Liver (tissue), 9 donors: Measurements from ENCODE around the gene BATF. TPM values are rescaled to one million over a fixed set of nuclear protein-coding genes. Genes with fewer than 3 reads are reported as not detected.

ENCODE experiments used
- DNase-seq: peaks from one replicate; pipeline ENCODE4 v3.0.0-alpha.2; 2017; ENCODE audit warnings: low spot score
- H3K27ac ChIP-seq, 2 donors: one replicate each; pipeline ENCODE4 v1.7.0; 2013; ENCODE audit warnings: inconsistent platforms in 2 of 2, low read length in 2 of 2, control low read depth in 1 of 2, low read depth in 1 of 2, mild to moderate bottlenecking in 1 of 2
- H3K27me3 ChIP-seq, 4 donors: one replicate each; pipeline versions ENCODE4 v1.6.1 to v1.7.0; 2013; ENCODE audit warnings: low read length in 3 of 4, inconsistent platforms in 1 of 4, mild to moderate bottlenecking in 1 of 4, moderate library complexity in 1 of 4; ENCODE audit not compliant: control insufficient read depth in 4 of 4, insufficient read depth in 4 of 4
- H3K36me3 ChIP-seq, 4 donors: one replicate each; pipeline versions ENCODE4 v1.6.1 to v1.7.0; 2013; ENCODE audit warnings: low read length in 3 of 4, mild to moderate bottlenecking in 3 of 4, low read depth in 1 of 4, moderate library complexity in 1 of 4; ENCODE audit not compliant: control insufficient read depth in 4 of 4, insufficient read depth in 3 of 4
- H3K4me1 ChIP-seq, 4 donors: one replicate each; pipeline versions ENCODE4 v1.6.1 to v1.7.0; 2013; ENCODE audit warnings: low read length in 3 of 4, mild to moderate bottlenecking in 3 of 4, moderate library complexity in 1 of 4; ENCODE audit not compliant: control insufficient read depth in 4 of 4, insufficient read depth in 4 of 4
- H3K4me3 ChIP-seq, 3 donors: one replicate each; pipeline versions ENCODE4 v1.6.1 to v1.7.0; 2013; ENCODE audit warnings: low read length in 3 of 3, control low read depth in 1 of 3, low read depth in 1 of 3, mild to moderate bottlenecking in 1 of 3
- H3K9ac ChIP-seq, 2 donors: one replicate each; pipeline ENCODE4 v1.7.0; 2013; ENCODE audit warnings: low read length in 2 of 2, mild to moderate bottlenecking in 2 of 2, moderate library complexity in 2 of 2, control low read depth in 1 of 2, low read depth in 1 of 2
- H3K9me3 ChIP-seq, 4 donors: one replicate each; pipeline versions ENCODE4 v1.6.1 to v1.7.0; 2013; ENCODE audit warnings: low read length in 3 of 4; ENCODE audit not compliant: control insufficient read depth in 4 of 4
- ATF3 ChIP-seq: IDR thresholded peaks from 2 replicates; pipeline ENCODE4 v1.6.1; 2016; ENCODE audit warnings: antibody characterized with exemption
- CTCF ChIP-seq: fragments of 150-350 bp; IDR thresholded peaks from 2 replicates; pipeline ENCODE4 v1.5.1; 2017; ENCODE audit warnings: improper control_type of control experiment, low read depth, low read length; ENCODE audit not compliant: missing input control
- EGR1 ChIP-seq, 2 donors: IDR thresholded peaks; 2 replicates each; pipeline ENCODE4 v1.6.1; 2016 to 2018; ENCODE audit warnings: antibody characterized with exemption in 2 of 2, low read depth in 2 of 2
- FOXA1 ChIP-seq: IDR thresholded peaks from 2 replicates; pipeline ENCODE4 v1.6.1; 2016; ENCODE audit warnings: antibody characterized with exemption
- FOXA2 ChIP-seq: IDR thresholded peaks from 2 replicates; pipeline ENCODE4 v1.6.1; 2016; ENCODE audit warnings: antibody characterized with exemption
- GABPA ChIP-seq, 2 donors: IDR thresholded peaks in 1 of 2; conservative IDR thresholded peaks in 1 of 2; 2 replicates each; pipeline ENCODE4 v1.6.1; 2016; ENCODE audit warnings: antibody characterized with exemption in 2 of 2, mild to moderate bottlenecking in 1 of 2, moderate library complexity in 1 of 2
- HNF4G ChIP-seq: IDR thresholded peaks from 2 replicates; pipeline ENCODE4 v1.6.1; 2016; ENCODE audit warnings: antibody characterized with exemption
- JUND ChIP-seq, 2 donors: IDR thresholded peaks; 2 replicates each; pipeline ENCODE4 v1.6.1; 2016; ENCODE audit warnings: antibody characterized with exemption in 2 of 2
- NR2F2 ChIP-seq: IDR thresholded peaks from 2 replicates; pipeline ENCODE4 v1.6.1; 2016; ENCODE audit warnings: antibody characterized with exemption
- RAD21 ChIP-seq, 2 donors: IDR thresholded peaks; 2 replicates each; pipeline ENCODE4 v1.6.1; 2016; ENCODE audit warnings: antibody characterized with exemption in 2 of 2, mild to moderate bottlenecking in 2 of 2
- SP1 ChIP-seq: IDR thresholded peaks from 2 replicates; pipeline ENCODE4 v1.6.1; 2018; ENCODE audit warnings: antibody characterized with exemption, mild to moderate bottlenecking
- TAF1 ChIP-seq: conservative IDR thresholded peaks from 2 replicates; pipeline ENCODE4 v1.6.1; 2016; ENCODE audit warnings: antibody characterized with exemption, mild to moderate bottlenecking
- YY1 ChIP-seq: IDR thresholded peaks from 2 replicates; pipeline ENCODE4 v1.6.1; 2016; ENCODE audit warnings: antibody characterized with exemption, mild to moderate bottlenecking
- ZBTB33 ChIP-seq: IDR thresholded peaks from 2 replicates; pipeline ENCODE4 v1.6.1; 2016; ENCODE audit warnings: antibody characterized with exemption
- WGBS: extraction: QIAGEN DNeasy Blood & Tissue Kit; methylation state at CpG from one replicate; pipeline ENCODE4 v1.1.7; 2013; 5-methylcytosine and 5-hydroxymethylcytosine counted together
- polyA plus RNA-seq, 2 donors: library from polyadenylated mRNA; stranded (reverse) in 1 of 2; unstranded in 1 of 2; fragments of 200-250 nt in 1 of 2; fragments of >200 nt in 1 of 2; fragmentation: Nextera tagmentation in 1 of 2; extraction: Ambion mirVana in 1 of 2; gene quantifications; one replicate each; pipeline versions ENCODE4 v1.2.1 to v1.2.3, GENCODE V29; 2013 to 2015
- total RNA-seq, 2 donors: library from RNA; depleted of rRNA; stranded (reverse); fragments of >200 nt; gene quantifications; one replicate each; pipeline ENCODE4 v1.2.3, GENCODE V29; 2014
- TF ChIP-seq, protein P1 (sequence below): IDR thresholded peaks from 2 replicates; pipeline ENCODE4 v1.6.1; 2016; ENCODE audit warnings: antibody characterized with exemption
- TF ChIP-seq, protein P2 (sequence below): IDR thresholded peaks from 2 replicates; pipeline ENCODE4 v1.6.1; 2016; ENCODE audit warnings: antibody characterized with exemption, mild to moderate bottlenecking
- donor health status: healthy.
- donor health status: healthy.
- donor health status: healthy.
- donor health status: healthy.
- donor health status: healthy.

The BATF gene
- total and polyA plus RNA-seq, 4 donors = 0.77 to 2.1 (median 1.0) TPM

GRCh38 chr14:75476274-75476995, 45.8 kb upstream of the BATF start:
- TF ChIP-seq ATF3 (no peak), SP1 (no peak), ZBTB33 (no peak), GABPA (IDR thresholded peaks at IDR 0.05 in 1 of 2, conservative IDR thresholded peaks at IDR 0.05 in 1 of 2) (no peak), NR2F2 (no peak), FOXA2 (no peak)
- TF ChIP-seq, protein P1, sequence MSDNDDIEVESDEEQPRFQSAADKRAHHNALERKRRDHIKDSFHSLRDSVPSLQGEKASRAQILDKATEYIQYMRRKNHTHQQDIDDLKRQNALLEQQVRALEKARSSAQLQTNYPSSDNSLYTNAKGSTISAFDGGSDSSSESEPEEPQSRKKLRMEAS = no peak
- no peaks in the 10 kb centered on the region for H3K27me3 ChIP-seq
- peaks cover 3 to 14% (median 8%) of the 10 kb centered on the region in 4 donors for H3K36me3 ChIP-seq
- no peak overlapping the region for H3K27ac ChIP-seq
- WGBS = 84% methylated on average over 11 of the region's 11 CpGs
- H3K9ac ChIP-seq = no peak overlapping the region
- no peaks in the 10 kb centered on the region for H3K4me1 ChIP-seq
- no peaks in the 10 kb centered on the region for H3K9me3 ChIP-seq
- DNase-seq = no peak
- no peak overlapping the region for H3K4me3 ChIP-seq

GRCh38 chr14:75477881-75478280, 44.4 kb upstream of the BATF start:
- H3K27ac ChIP-seq = no peak overlapping the region
- H3K9ac ChIP-seq = no peak overlapping the region
- WGBS = 96% methylated on average over 5 of the region's 5 CpGs
- no peaks in the 10 kb centered on the region for H3K9me3 ChIP-seq
- DNase-seq = no peak
- TF ChIP-seq NR2F2 = no peak
- TF ChIP-seq YY1 = no peak
- TF ChIP-seq ATF3 = no peak
- no peak for TF ChIP-seq TAF1
- TF ChIP-seq, protein P1 = no peak
- peaks cover 0 to 3% (median under 1%) of the 10 kb centered on the region in 4 donors for H3K36me3 ChIP-seq
- no peaks in the 10 kb centered on the region for H3K27me3 ChIP-seq
- no peak overlapping the region for H3K4me3 ChIP-seq
- H3K4me1 ChIP-seq = no peaks in the 10 kb centered on the region

DNA sequence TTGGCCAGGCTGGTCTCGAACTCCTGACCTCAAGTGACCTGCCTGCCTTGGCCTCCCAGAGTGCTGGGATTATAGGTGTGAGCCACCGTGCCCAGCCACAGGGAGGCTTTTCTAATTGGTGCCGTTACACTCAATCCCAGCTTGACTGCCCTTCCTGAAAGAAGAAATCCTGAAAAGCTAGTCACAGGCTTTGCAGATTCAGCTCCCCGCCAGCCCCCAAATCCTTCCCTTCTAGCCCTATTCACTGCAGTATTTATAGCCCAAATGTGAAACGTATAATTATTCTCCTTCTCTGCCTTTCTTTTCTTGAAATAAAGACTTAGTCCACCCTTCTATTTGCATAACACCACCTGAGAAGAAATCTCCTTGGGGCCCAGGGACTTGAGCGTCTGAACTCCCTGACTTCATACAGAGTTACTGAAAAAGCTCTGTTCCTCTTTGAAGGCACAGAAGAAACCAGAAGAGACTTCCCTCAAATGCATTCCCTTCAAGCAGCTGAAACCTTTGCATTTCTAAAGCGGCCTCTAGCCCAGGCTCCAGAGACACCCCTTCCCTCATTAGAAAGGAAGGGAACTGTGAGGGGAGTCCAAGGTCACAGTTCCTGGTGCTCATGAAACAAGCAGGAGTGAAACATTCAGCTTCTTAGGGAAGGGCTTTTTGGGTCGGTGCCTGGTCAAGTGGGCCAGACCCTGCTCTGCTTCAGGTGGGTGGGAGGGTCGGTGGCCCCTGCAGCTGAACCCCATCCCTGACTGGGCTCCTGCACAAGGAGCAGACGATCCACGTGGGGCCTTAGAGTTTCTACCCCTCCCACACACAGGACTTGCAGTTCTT, 42.3 kb upstream of the BATF start:
- peaks cover 0 to 5% (median 3%) of the 10 kb centered on the region in 4 donors for H3K4me1 ChIP-seq
- no peaks in the 10 kb centered on the region for H3K9me3 ChIP-seq
- H3K27me3 ChIP-seq = no peaks in the 10 kb centered on the region
- H3K36me3 ChIP-seq = peaks cover 0 to 2% (median 0%) of the 10 kb centered on the region in 4 donors
- TF ChIP-seq, protein P2, sequence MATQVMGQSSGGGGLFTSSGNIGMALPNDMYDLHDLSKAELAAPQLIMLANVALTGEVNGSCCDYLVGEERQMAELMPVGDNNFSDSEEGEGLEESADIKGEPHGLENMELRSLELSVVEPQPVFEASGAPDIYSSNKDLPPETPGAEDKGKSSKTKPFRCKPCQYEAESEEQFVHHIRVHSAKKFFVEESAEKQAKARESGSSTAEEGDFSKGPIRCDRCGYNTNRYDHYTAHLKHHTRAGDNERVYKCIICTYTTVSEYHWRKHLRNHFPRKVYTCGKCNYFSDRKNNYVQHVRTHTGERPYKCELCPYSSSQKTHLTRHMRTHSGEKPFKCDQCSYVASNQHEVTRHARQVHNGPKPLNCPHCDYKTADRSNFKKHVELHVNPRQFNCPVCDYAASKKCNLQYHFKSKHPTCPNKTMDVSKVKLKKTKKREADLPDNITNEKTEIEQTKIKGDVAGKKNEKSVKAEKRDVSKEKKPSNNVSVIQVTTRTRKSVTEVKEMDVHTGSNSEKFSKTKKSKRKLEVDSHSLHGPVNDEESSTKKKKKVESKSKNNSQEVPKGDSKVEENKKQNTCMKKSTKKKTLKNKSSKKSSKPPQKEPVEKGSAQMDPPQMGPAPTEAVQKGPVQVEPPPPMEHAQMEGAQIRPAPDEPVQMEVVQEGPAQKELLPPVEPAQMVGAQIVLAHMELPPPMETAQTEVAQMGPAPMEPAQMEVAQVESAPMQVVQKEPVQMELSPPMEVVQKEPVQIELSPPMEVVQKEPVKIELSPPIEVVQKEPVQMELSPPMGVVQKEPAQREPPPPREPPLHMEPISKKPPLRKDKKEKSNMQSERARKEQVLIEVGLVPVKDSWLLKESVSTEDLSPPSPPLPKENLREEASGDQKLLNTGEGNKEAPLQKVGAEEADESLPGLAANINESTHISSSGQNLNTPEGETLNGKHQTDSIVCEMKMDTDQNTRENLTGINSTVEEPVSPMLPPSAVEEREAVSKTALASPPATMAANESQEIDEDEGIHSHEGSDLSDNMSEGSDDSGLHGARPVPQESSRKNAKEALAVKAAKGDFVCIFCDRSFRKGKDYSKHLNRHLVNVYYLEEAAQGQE = no peak
- TF ChIP-seq JUND (IDR thresholded peaks at IDR 0.05) = no peak
- no peak for TF ChIP-seq EGR1 (IDR thresholded peaks at IDR 0.05; ENCODE audit: low read depth in 2 of 2)
- no peak for TF ChIP-seq HNF4G
- no peak for TF ChIP-seq CTCF
- no peak for TF ChIP-seq YY1
- no peak for TF ChIP-seq SP1
- TF ChIP-seq, protein P1 = no peak
- no peak for TF ChIP-seq FOXA2
- TF ChIP-seq FOXA1 = no peak
- TF ChIP-seq RAD21 (IDR thresholded peaks at IDR 0.05) = no peak
- TF ChIP-seq NR2F2 = no peak
- no peak for TF ChIP-seq GABPA (IDR thresholded peaks at IDR 0.05 in 1 of 2, conservative IDR thresholded peaks at IDR 0.05 in 1 of 2)
- no peak for DNase-seq
- no peak overlapping the region for H3K9ac ChIP-seq
- H3K27ac ChIP-seq = no peak overlapping the region
- 70% methylated on average over 11 of the region's 11 CpGs for WGBS
- H3K4me3 ChIP-seq = no peak overlapping the region
